PC-3 (cell line): ENCODE measurements around the gene TMEM250.

Experiments used
- CTCF ChIP-seq: fragments of 300-600 bp; sonication (generic); conservative IDR thresholded peaks from 2 replicates; pipeline ENCODE4 v1.5.1; 2017; ENCODE audit warnings: antibody characterized with exemption, low read depth, mild to moderate bottlenecking, low read length
- EZH2 ChIP-seq: fragments of 300-600 bp; sonication (generic); IDR thresholded peaks from one replicate; pipeline ENCODE4 v1.6.1; 2017; ENCODE audit warnings: antibody characterized with exemption, mild to moderate bottlenecking, low read length; ENCODE audit not compliant: unreplicated experiment
- EZH2phosphoT487 ChIP-seq: fragments of 300-600 bp; sonication (generic); IDR thresholded peaks from 2 replicates; pipeline ENCODE4 v1.6.1; 2018; ENCODE audit warnings: mild to moderate bottlenecking, antibody characterized with exemption, low read length, borderline replicate concordance

- TF ChIP-seq CTCF (no peak), EZH2 (no peak), EZH2phosphoT487 (no peak)
These were observed 21.4 kb upstream of the TMEM250 start for GRCh38 chr9:136140046-136140445.
